Uterus (tissue), 4 donors: ENCODE measurements around the gene HBEGF. TPM values are rescaled to one million over a fixed set of nuclear protein-coding genes. Genes with fewer than 3 reads are reported as not detected.

ENCODE experiments used
- DNase-seq, 2 donors: peaks; one replicate each; pipeline ENCODE4 v3.0.0-alpha.2; 2019 to 2020
- H3K27ac ChIP-seq, 2 donors: fragments of 200-600 bp; sonication (generic); 1 replicate in 1 of 2; 2 replicates in 1 of 2; pipeline ENCODE4 v1.5.1; 2016 to 2018
- H3K27me3 ChIP-seq, 2 donors: fragments of 200-600 bp; sonication (generic); one replicate each; pipeline ENCODE4 v1.5.1; 2018 to 2019; ENCODE audit warnings: control low read depth in 1 of 2
- H3K36me3 ChIP-seq, 2 donors: fragments of 200-600 bp; sonication (generic); one replicate each; pipeline ENCODE4 v1.5.1; 2019; ENCODE audit warnings: control low read depth in 1 of 2
- H3K4me1 ChIP-seq, 2 donors: fragments of 200-600 bp; sonication (generic); one replicate each; pipeline ENCODE4 v1.5.1; 2018 to 2019; ENCODE audit warnings: control low read depth in 1 of 2
- H3K4me3 ChIP-seq, 2 donors: fragments of 200-600 bp; sonication (generic); 1 replicate in 1 of 2; 2 replicates in 1 of 2; pipeline ENCODE4 v1.5.1; 2018 to 2019; ENCODE audit warnings: mild to moderate bottlenecking in 1 of 2
- H3K9me3 ChIP-seq, 2 donors: fragments of 200-600 bp; sonication (generic); one replicate each; pipeline ENCODE4 v1.5.1; 2019; ENCODE audit warnings: control low read depth in 1 of 2
- POLR2A ChIP-seq, 2 donors: fragments of 450-650 bp; IDR thresholded peaks; one replicate each; pipeline ENCODE4 v1.6.1; 2016; ENCODE audit warnings: antibody characterized with exemption in 2 of 2, mild to moderate bottlenecking in 1 of 2, moderate library complexity in 1 of 2
- intact Hi-C: fragments of 100-400 bp; cut with DNase I; formaldehyde crosslinking; loops from one replicate; pipeline ENCODE4 v1.15.1; 2023; ENCODE audit warnings: low total_unique reads
- total RNA-seq, 4 donors: library from RNA; depleted of rRNA in 3 of 4; stranded (reverse); fragments of >200 nt in 3 of 4; gene quantifications; one replicate each; pipeline versions ENCODE4 v1.1.0 to v1.2.4, GENCODE V29; 2014 to 2023
- TF ChIP-seq, protein P1 (sequence below), 4 experiments: fragments of 200-600 bp in 2 of 4; fragments of 450-650 bp in 2 of 4; sonication (generic) in 2 of 4; IDR thresholded peaks; one replicate each; pipeline ENCODE4 v1.5.1; 2016 to 2019; ENCODE audit warnings: antibody characterized with exemption in 4 of 4, mild to moderate bottlenecking in 2 of 4, moderate library complexity in 1 of 4
- donor health status: DM: yes; HTN: yes; CAD: no.

HBEGF gene
- total RNA-seq, 4 donors from 2014 or later: 0.77 to 24.4 (median 8.4) TPM

DNA sequence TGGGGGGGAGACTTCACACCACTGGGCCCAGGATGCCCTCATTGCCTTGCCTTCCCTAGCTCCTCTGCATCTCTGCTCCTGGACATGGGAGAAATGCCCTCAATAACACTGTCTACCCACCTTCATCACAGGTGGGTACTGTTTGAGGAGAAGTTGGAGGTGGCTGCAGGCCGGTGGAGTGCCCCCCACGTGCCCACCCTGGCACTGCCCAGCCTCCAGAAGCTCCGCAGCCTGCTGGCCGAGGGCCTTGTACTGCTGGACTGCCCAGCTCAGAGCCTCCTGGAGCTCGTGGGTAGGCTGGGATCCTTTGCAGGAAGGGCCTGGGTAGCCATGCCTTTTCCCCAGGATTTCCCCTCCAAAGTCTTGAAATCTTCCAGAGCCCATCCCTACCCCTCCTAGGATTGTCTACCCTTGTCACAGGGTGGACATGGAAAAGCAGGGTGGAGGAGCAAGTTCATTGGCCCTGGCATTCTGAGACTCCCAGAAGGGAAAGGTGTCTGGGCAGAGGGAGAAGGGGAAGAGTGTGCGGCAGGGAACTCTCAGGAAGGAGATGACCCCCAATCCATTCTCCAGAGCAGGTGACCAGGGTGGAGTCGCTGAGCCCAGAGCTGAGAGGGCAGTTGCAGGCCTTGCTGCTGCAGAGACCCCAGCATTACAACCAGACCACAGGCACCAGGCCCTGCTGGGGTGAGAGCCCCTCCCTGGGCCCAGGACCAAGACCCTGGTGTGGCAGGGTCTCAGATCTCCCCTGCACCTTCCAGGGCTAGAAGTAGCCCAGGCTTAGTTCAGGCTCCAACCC, 14.5 kb upstream of the HBEGF start:
- no peaks in the 10 kb centered on the region for H3K36me3 ChIP-seq
- H3K27me3 ChIP-seq: no peaks in the 10 kb centered on the region
- H3K4me1 ChIP-seq: peaks cover 0 to 4% of the 10 kb centered on the region in 2 donors
- DNase-seq: no peak
- no peaks in the 10 kb centered on the region for H3K9me3 ChIP-seq
- intact Hi-C loops: no loop called here
- H3K27ac ChIP-seq: no peak overlapping the region
- H3K4me3 ChIP-seq: no peak overlapping the region
- TF ChIP-seq, protein P1, sequence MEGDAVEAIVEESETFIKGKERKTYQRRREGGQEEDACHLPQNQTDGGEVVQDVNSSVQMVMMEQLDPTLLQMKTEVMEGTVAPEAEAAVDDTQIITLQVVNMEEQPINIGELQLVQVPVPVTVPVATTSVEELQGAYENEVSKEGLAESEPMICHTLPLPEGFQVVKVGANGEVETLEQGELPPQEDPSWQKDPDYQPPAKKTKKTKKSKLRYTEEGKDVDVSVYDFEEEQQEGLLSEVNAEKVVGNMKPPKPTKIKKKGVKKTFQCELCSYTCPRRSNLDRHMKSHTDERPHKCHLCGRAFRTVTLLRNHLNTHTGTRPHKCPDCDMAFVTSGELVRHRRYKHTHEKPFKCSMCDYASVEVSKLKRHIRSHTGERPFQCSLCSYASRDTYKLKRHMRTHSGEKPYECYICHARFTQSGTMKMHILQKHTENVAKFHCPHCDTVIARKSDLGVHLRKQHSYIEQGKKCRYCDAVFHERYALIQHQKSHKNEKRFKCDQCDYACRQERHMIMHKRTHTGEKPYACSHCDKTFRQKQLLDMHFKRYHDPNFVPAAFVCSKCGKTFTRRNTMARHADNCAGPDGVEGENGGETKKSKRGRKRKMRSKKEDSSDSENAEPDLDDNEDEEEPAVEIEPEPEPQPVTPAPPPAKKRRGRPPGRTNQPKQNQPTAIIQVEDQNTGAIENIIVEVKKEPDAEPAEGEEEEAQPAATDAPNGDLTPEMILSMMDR (IDR thresholded peaks at IDR 0.05): no peak
- no peak for TF ChIP-seq POLR2A (IDR thresholded peaks at IDR 0.05)

- Histone ChIP-seq H3K9me3 (no peaks in the 10 kb centered on the region), H3K27me3 (no peaks in the 10 kb centered on the region), H3K4me3 (no peak within 1 kb of the TSS), H3K27ac (no peak within 1 kb of the TSS), H3K4me1 (peaks cover 0 to 4% of the 10 kb centered on the region in 2 donors), H3K36me3 (no peaks in the 10 kb centered on the region)
- DNase-seq: no peak
- intact Hi-C loops: no loop called here
- no peak for TF ChIP-seq POLR2A (IDR thresholded peaks at IDR 0.05)
- TF ChIP-seq, protein P1 (IDR thresholded peaks at IDR 0.05): no peak
Observed at GRCh38 chr5:140360101-140360500, 13.7 kb upstream of the HBEGF start, which contains the start of gene SLC4A9. TSS of gene SLC4A9 (plus strand) at chr5:140360194. CDS start at chr5:140360237, 43 bp downstream.

DNA sequence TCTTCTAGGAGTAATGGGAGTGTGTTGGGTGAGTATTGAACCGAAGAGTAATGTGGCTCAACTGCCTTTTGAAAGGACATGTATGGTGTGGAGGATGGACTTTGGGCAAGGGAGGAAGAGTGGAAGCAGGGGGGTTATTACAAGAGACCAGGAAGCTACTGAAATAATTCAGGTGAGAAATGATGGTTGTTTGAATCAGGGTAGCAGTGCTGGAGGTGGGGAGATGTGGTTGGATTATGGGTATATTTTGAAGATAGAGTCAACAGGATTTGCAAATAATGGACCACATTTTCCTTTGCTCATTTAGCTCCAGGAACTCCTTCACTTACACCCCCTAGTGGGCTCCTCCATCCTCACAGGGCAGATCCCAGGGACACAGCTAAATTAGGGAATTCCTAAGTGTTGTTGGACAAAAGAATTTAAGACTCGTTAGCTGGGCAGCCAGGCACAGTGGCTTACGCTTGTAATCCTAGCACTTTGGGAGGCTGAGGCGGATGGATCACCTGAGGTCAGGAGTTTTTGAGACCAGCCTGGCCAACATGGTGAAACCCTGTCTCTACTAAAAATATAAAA, 12.4 kb upstream of the HBEGF start:
- DNase-seq: no peak
- no peak for TF ChIP-seq POLR2A (IDR thresholded peaks at IDR 0.05)
- TF ChIP-seq, protein P1 (IDR thresholded peaks at IDR 0.05): peak in 1 of 4 experiments; percentile 15
- H3K27ac ChIP-seq: no peak overlapping the region
- no peaks in the 10 kb centered on the region for H3K27me3 ChIP-seq
- intact Hi-C loops: no loop called here
- no peaks in the 10 kb centered on the region for H3K9me3 ChIP-seq
- peaks cover 0 to 4% of the 10 kb centered on the region in 2 donors for H3K4me1 ChIP-seq
- H3K4me3 ChIP-seq: no peak overlapping the region
- no peaks in the 10 kb centered on the region for H3K36me3 ChIP-seq

DNA sequence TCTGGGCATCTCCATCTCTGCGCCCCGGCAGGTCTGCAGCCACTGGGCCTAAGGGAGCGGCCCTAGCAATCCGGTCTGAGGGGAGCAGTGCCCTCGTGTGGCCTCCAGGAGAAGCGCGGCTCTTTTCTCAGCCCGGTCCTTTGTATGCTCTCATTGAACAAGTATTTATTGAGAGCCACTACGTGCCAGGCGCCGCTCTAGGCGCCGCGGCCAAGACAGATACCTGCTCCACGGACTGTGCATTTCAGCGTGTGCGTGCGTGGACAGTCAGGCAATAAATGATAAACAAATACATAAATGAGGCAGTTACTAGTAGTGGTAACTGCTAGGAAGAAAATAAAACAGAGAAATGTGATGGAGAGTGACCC, 11.3 kb upstream of the HBEGF start:
- DNase-seq: peak; percentile 85
- Histone ChIP-seq H3K4me3 (no peak overlapping the region), H3K36me3 (no peaks in the 10 kb centered on the region), H3K27me3 (no peaks in the 10 kb centered on the region), H3K4me1 (peaks cover 0 to 4% of the 10 kb centered on the region in 2 donors), H3K9me3 (no peaks in the 10 kb centered on the region), H3K27ac (no peak overlapping the region)
- TF ChIP-seq, protein P1 (IDR thresholded peaks at IDR 0.05): peak; percentile 85 to 94 (median 90)
- no peak for TF ChIP-seq POLR2A (IDR thresholded peaks at IDR 0.05)
- intact Hi-C loops: no loop called here
